H1 (cell line): ENCODE results near the gene CYP2A6. TPM values are rescaled to one million over a fixed set of nuclear protein-coding genes. Genes with fewer than 3 reads are reported as not detected.
A peak's percentile ranks its signal among the peaks of the same experiment; 100 is the strongest.

Experiments used
- CTCF ChIA-PET: fragments of 300-600 bp; sonication (Branson Sonifier 250); formaldehyde crosslinking; loops from one replicate; lab custom pipeline; 2021; ENCODE audit not compliant: partially characterized antibody; lab: Charles Lee
- POLR2A ChIA-PET: fragments of 300-600 bp; sonication (Branson Sonifier 250); formaldehyde crosslinking; loops from one replicate; lab custom pipeline; 2021; ENCODE audit warnings: inconsistent platforms; ENCODE audit not compliant: partially characterized antibody; lab: Charles Lee
- DNase-seq, 2 experiments: peaks; one replicate each; pipeline versions ENCODE4 v3.0.0 to v3.0.0-alpha.2; 2010 to 2022; ENCODE audit warnings: low spot score in 2 of 2, low read depth in 1 of 2, mixed read lengths in 1 of 2
- FAIRE-seq: peaks from 2 replicates; lab custom pipeline; 2011; peaks lifted over from hg19 to GRCh38; lab: Jason Lieb, UNC
- H2AFZ ChIP-seq: 2 replicates; pipeline ENCODE4 v1.8.1; 2012; ENCODE audit warnings: low read length, inconsistent platforms
- H2AK5ac ChIP-seq: 2 replicates; pipeline ENCODE4 v1.6.1; 2013; ENCODE audit warnings: low read depth, low read length
- H2BK120ac ChIP-seq: replicated peaks from 2 replicates; pipeline ENCODE3; 2013; ENCODE audit warnings: low read depth, low read length, inconsistent platforms
- H2BK12ac ChIP-seq: 2 replicates; pipeline ENCODE4 v1.6.1; 2013; ENCODE audit warnings: low read depth, low read length
- H2BK15ac ChIP-seq: 2 replicates; pipeline ENCODE4 v1.6.1; 2013; ENCODE audit warnings: low read length
- H2BK20ac ChIP-seq: 2 replicates; pipeline ENCODE4 v1.6.1; 2013; ENCODE audit warnings: low read length
- H2BK5ac ChIP-seq: 2 replicates; pipeline ENCODE4 v1.6.1; 2013; ENCODE audit warnings: low read depth, low read length
- H3K14ac ChIP-seq: 2 replicates; pipeline ENCODE4 v1.6.1; 2013; ENCODE audit warnings: inconsistent platforms; ENCODE audit not compliant: insufficient read length
- H3K18ac ChIP-seq: 2 replicates; pipeline ENCODE4 v1.6.1; 2013; ENCODE audit warnings: low read length; ENCODE audit errors: extremely low read depth
- H3K23ac ChIP-seq: 2 replicates; pipeline ENCODE4 v1.6.1; 2013; ENCODE audit warnings: inconsistent platforms; ENCODE audit not compliant: insufficient read length
- H3K23me2 ChIP-seq: 2 replicates; pipeline ENCODE4 v1.6.1; 2013; ENCODE audit warnings: low read depth, low read length
- H3K27ac ChIP-seq: 2 replicates; pipeline ENCODE4 v1.6.1; 2011; ENCODE audit warnings: low read depth, low read length, inconsistent platforms
- H3K27me3 ChIP-seq, 4 experiments: replicated peaks in 1 of 4; 1 replicate in 1 of 4; 2 replicates in 3 of 4; pipeline versions ENCODE4 v1.6.1 to v1.8.1; 2011 to 2013; ENCODE audit warnings: low read length in 3 of 4, mild to moderate bottlenecking in 3 of 4, inconsistent platforms in 2 of 4, mixed read lengths in 2 of 4, moderate library complexity in 1 of 4; ENCODE audit not compliant: control insufficient read depth in 3 of 4, insufficient read depth in 3 of 4; ENCODE audit errors: extremely low read depth in 1 of 4
- H3K36me3 ChIP-seq, 4 experiments: 2 replicates each; pipeline versions ENCODE4 v1.6.1 to v1.8.1; 2011 to 2013; ENCODE audit warnings: mild to moderate bottlenecking in 4 of 4, low read length in 3 of 4, moderate library complexity in 2 of 4, control low read depth in 1 of 4, inconsistent platforms in 1 of 4; ENCODE audit not compliant: insufficient read depth in 4 of 4, control insufficient read depth in 2 of 4
- H3K4ac ChIP-seq: replicated peaks from 2 replicates; pipeline ENCODE3; 2013; ENCODE audit warnings: low read length, low read depth, mixed read lengths, inconsistent platforms; ENCODE audit not compliant: insufficient read length
- H3K4me1 ChIP-seq, 4 experiments: replicated peaks in 1 of 4; 1 replicate in 1 of 4; 2 replicates in 3 of 4; pipeline versions ENCODE4 v1.6.1 to v1.8.1; 2011 to 2013; ENCODE audit warnings: low read length in 3 of 4, inconsistent platforms in 2 of 4, mixed read lengths in 1 of 4; ENCODE audit not compliant: insufficient read depth in 4 of 4, control insufficient read depth in 3 of 4
- H3K4me2 ChIP-seq, 2 experiments: 2 replicates each; pipeline versions ENCODE4 v1.6.1 to v1.8.1; 2011 to 2013; ENCODE audit warnings: low read depth in 2 of 2, low read length in 2 of 2, control low read depth in 1 of 2, inconsistent platforms in 1 of 2, mild to moderate bottlenecking in 1 of 2; ENCODE audit not compliant: insufficient read depth in 1 of 2
- H3K4me3 ChIP-seq, 4 experiments: fragments of 200-600, 300-600 bp in 1 of 4; sonication (generic), shearing (Covaris generic), sonication (Bioruptor Twin) in 1 of 4; 2 replicates each; pipeline versions ENCODE4 v1.5.1 to v1.8.1; 2011 to 2016; ENCODE audit warnings: low read length in 4 of 4, low read depth in 3 of 4, control low read depth in 2 of 4, inconsistent platforms in 2 of 4, mild to moderate bottlenecking in 2 of 4, mixed read lengths in 1 of 4, moderate library complexity in 1 of 4; ENCODE audit not compliant: insufficient read depth in 2 of 4; ENCODE audit errors: extremely low read depth in 1 of 4
- H3K56ac ChIP-seq: replicated peaks from 2 replicates; pipeline ENCODE3; 2013; ENCODE audit warnings: low read depth, mild to moderate bottlenecking, mixed read lengths, low read length, inconsistent platforms; ENCODE audit not compliant: insufficient read length
- H3K79me1 ChIP-seq: 2 replicates; pipeline ENCODE4 v1.6.1; 2013; ENCODE audit warnings: low read depth, low read length, control low read depth
- H3K79me2 ChIP-seq, 2 experiments: 2 replicates each; pipeline versions ENCODE4 v1.6.1 to v1.8.1; 2012 to 2013; ENCODE audit warnings: low read length in 2 of 2, mild to moderate bottlenecking in 2 of 2, inconsistent platforms in 1 of 2; ENCODE audit not compliant: insufficient read depth in 2 of 2, control insufficient read depth in 1 of 2
- H3K9ac ChIP-seq, 4 experiments: replicated peaks in 1 of 4; 1 replicate in 1 of 4; 2 replicates in 3 of 4; pipeline versions ENCODE4 v1.6.1 to v1.8.1; 2011 to 2013; ENCODE audit warnings: low read depth in 3 of 4, low read length in 3 of 4, control low read depth in 2 of 4, mild to moderate bottlenecking in 2 of 4, moderate library complexity in 2 of 4, inconsistent platforms in 1 of 4; ENCODE audit errors: extremely low read depth in 1 of 4
- H3K9me3 ChIP-seq, 2 experiments: 2 replicates each; pipeline versions ENCODE4 v1.6.1 to v1.8.1; 2012 to 2013; ENCODE audit warnings: mild to moderate bottlenecking in 2 of 2, moderate library complexity in 2 of 2, control low read depth in 1 of 2, inconsistent platforms in 1 of 2, low read depth in 1 of 2, low read length in 1 of 2, mixed read lengths in 1 of 2; ENCODE audit not compliant: insufficient read depth in 2 of 2
- H4K20me1 ChIP-seq, 2 experiments: replicated peaks in 1 of 2; 2 replicates each; pipeline versions ENCODE3 to v1.8.1; 2011 to 2013; ENCODE audit warnings: inconsistent platforms in 2 of 2, low read length in 2 of 2, mild to moderate bottlenecking in 1 of 2; ENCODE audit not compliant: insufficient read depth in 2 of 2, control insufficient read depth in 1 of 2
- H4K5ac ChIP-seq: 2 replicates; pipeline ENCODE4 v1.6.1; 2013; ENCODE audit warnings: low read length, low read depth, mixed read lengths, inconsistent platforms; ENCODE audit not compliant: insufficient read length
- H4K8ac ChIP-seq: 2 replicates; pipeline ENCODE4 v1.8.0; 2013; ENCODE audit warnings: mild to moderate bottlenecking, moderate library complexity, low read length, inconsistent platforms; ENCODE audit not compliant: insufficient read depth; ENCODE audit errors: extremely low read depth
- H4K91ac ChIP-seq: replicated peaks from 2 replicates; pipeline ENCODE3; 2013; ENCODE audit warnings: low read length, mixed read lengths, inconsistent platforms; ENCODE audit not compliant: insufficient read length
- EGR1 ChIP-seq: IDR thresholded peaks from 2 replicates; pipeline ENCODE4 v1.6.1; 2011; ENCODE audit warnings: low read depth, low read length, borderline replicate concordance
- KDM5A ChIP-seq: fragments of 200-600 bp; IDR thresholded peaks from 2 replicates; pipeline ENCODE4 v1.7.1; 2012; ENCODE audit warnings: mild to moderate bottlenecking, low read length, inconsistent platforms, mixed read lengths
- POLR2A ChIP-seq, 2 experiments: IDR thresholded peaks; 1 replicate in 1 of 2; 2 replicates in 1 of 2; pipeline ENCODE4 v1.6.1; 2011; ENCODE audit warnings: low read depth in 2 of 2, low read length in 2 of 2, mild to moderate bottlenecking in 2 of 2; ENCODE audit errors: control extremely low read depth in 1 of 2
- RAD21 ChIP-seq, 2 experiments: IDR thresholded peaks in 1 of 2; conservative IDR thresholded peaks in 1 of 2; 2 replicates each; pipeline ENCODE4 v1.6.1; 2011; ENCODE audit warnings: low read depth in 2 of 2, low read length in 2 of 2, improper control_type of control experiment in 1 of 2, inconsistent platforms in 1 of 2, mild to moderate bottlenecking in 1 of 2, moderate library complexity in 1 of 2
- SRF ChIP-seq: IDR thresholded peaks from 2 replicates; pipeline ENCODE4 v1.6.1; 2011; ENCODE audit warnings: mild to moderate bottlenecking, low read depth, low read length, moderate library complexity
- ZNF274 ChIP-seq: IDR thresholded peaks from 2 replicates; pipeline ENCODE4 v1.7.0; 2012; ENCODE audit warnings: low read length, borderline replicate concordance; ENCODE audit errors: extremely low read depth
- WGBS, 2 experiments: shearing (Covaris generic) in 1 of 2; methylation state at CpG; one replicate each; pipeline versions ENCODE4 v1.1.6 to v1.1.7; 2013 to 2015; ENCODE audit warnings: low lambda C conversion rate in 2 of 2, mixed read lengths in 2 of 2, inconsistent platforms in 1 of 2, low coverage in 1 of 2, missing lambda C conversion rate in 1 of 2; ENCODE audit not compliant: insufficient replicate concordance in 2 of 2, insufficient coverage in 1 of 2, insufficient read length in 1 of 2; ENCODE audit errors: extremely low coverage in 1 of 2, missing lambda C conversion rate in 1 of 2; 5-methylcytosine and 5-hydroxymethylcytosine counted together
- polyA plus RNA-seq, 7 experiments: library from polyadenylated mRNA; depleted of rRNA in 3 of 7; stranded (reverse) in 5 of 7; unstranded in 2 of 7; fragments of >200 nt in 5 of 7; fragments of 200-250 nt in 2 of 7; gene quantifications; 1 replicate in 5 of 7; 2 replicates in 1 of 7; 4 replicates in 1 of 7; pipeline versions ENCODE4 v1.2.1 to v1.2.3, GENCODE V29; 2011 to 2013; ENCODE audit warnings: missing spikeins in 2 of 7, mixed read lengths in 2 of 7
- total RNA-seq: library from RNA; stranded (reverse); fragmentation: NEBNext Ultra II Directional; extraction: Animal tissue kit (Norgen Biotek cat#: 25700); gene quantifications from 2 replicates; pipeline ENCODE4 v1.2.1, GENCODE V29; 2021

CYP2A6 gene
- total and polyA plus RNA-seq, 2 of the 8 experiments (the other 6 are each of a cell fraction or from before 2014, with no cell fraction given), result 0.33 TPM; not detected in 1

DNA sequence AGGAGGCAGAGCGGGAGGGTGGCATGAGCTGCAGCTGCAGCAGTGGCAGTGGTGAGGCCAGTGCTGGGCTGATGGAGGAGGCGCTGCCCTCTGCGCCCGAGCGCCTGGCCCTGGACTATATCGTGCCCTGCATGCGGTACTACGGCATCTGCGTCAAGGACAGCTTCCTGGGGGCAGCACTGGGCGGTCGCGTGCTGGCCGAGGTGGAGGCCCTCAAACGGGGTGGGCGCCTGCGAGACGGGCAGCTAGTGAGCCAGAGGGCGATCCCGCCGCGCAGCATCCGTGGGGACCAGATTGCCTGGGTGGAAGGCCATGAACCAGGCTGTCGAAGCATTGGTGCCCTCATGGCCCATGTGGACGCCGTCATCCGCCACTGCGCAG, 49.3 kb downstream of the CYP2A6 start:
- no peak overlapping the region for H2BK120ac ChIP-seq
- CTCF ChIA-PET, result interaction anchor here (0.8 to 1.7 kb wide), 2 partner anchors 9 to 57 kb away, joined by 4 read pairs; no protein-coding TSS in a partner anchor
- no peaks in the 10 kb centered on the region for H3K27me3 ChIP-seq
- no peaks in the 10 kb centered on the region for H3K9me3 ChIP-seq
- H3K79me2 ChIP-seq, result peaks cover 14 to 65% of the 10 kb centered on the region in 2 experiments
- H2BK5ac ChIP-seq, result 0 out of 2 replicates have a peak overlapping the region, but pooled peaks have one; percentile 48
- no peak overlapping the region for H3K14ac ChIP-seq
- H3K4me2 ChIP-seq, result peak overlapping the region; percentile 67 to 91; a peak in 3 of 4 replicates
- no peak overlapping the region for H2BK15ac ChIP-seq
- no peak overlapping the region for H3K9ac ChIP-seq
- H4K8ac ChIP-seq, result peak overlapping the region; percentile 40
- DNase-seq (no peak), FAIRE-seq (no peak)
- H4K91ac ChIP-seq, result no peak overlapping the region
- H3K56ac ChIP-seq, result no peak overlapping the region
- H3K4me3 ChIP-seq, result peak overlapping the region in 1 of 4 experiments; percentile 99; a peak in 1 of 8 replicates
- no peak overlapping the region for H3K4ac ChIP-seq
- no peak for TF ChIP-seq KDM5A
- TF ChIP-seq EGR1, result no peak
- no peak for TF ChIP-seq ZNF274
- TF ChIP-seq RAD21 (IDR thresholded peaks at IDR 0.05 in 1 of 2, conservative IDR thresholded peaks at IDR 0.05 in 1 of 2; ENCODE audit: low read depth in 2 of 2, low read length in 2 of 2), result no peak
- no peak for TF ChIP-seq POLR2A (IDR thresholded peaks at IDR 0.05; ENCODE audit: control extremely low read depth in 1 of 2, low read depth in 2 of 2, low read length in 2 of 2)
- TF ChIP-seq SRF, result no peak
- no peak overlapping the region for H2BK12ac ChIP-seq
- no peak overlapping the region for H2AFZ ChIP-seq
- H3K18ac ChIP-seq, result no peak overlapping the region
- peaks cover 0 to 52% (median 24%) of the 10 kb centered on the region in 4 experiments; a peak in 6 of 7 replicates for H3K4me1 ChIP-seq
- no peak overlapping the region for H2AK5ac ChIP-seq
- peaks cover 33 to 49% of the 10 kb centered on the region in 2 experiments for H4K20me1 ChIP-seq
- no peak overlapping the region for H3K27ac ChIP-seq
- H2BK20ac ChIP-seq, result no peak overlapping the region
- no peak overlapping the region for H4K5ac ChIP-seq
- POLR2A ChIA-PET, result interaction anchor here (0.5 to 15.7 kb wide), 10 partner anchors 9 to 563 kb away, joined by 3 to 241 read pairs (median 4); partner anchors contain the start of genes ACTMAP, COQ8B, ITPKC and MIA
- H3K79me1 ChIP-seq, result peaks cover 33% of the 10 kb centered on the region
- 93% methylated on average over 26 of the region's 27 CpGs; no CpG with 5 or more reads in 1 of the 2 experiments for WGBS, 2 experiments
- H3K23ac ChIP-seq, result no peak overlapping the region
- peaks cover 3 to 36% (median 6%) of the 10 kb centered on the region in 4 experiments; a peak in 6 of 8 replicates for H3K36me3 ChIP-seq
- H3K23me2 ChIP-seq, result peaks cover 6% of the 10 kb centered on the region
